ENCODE measurements around the gene MCF2L2. TPM values are rescaled to one million over a fixed set of nuclear protein-coding genes. Genes with fewer than 3 reads are reported as not detected.

The MCF2L2 gene
- total RNA-seq, 4 donors from 2014 or later, result 0.16 to 0.66 (median 0.26) TPM

GRCh38 chr3:183210341-183210740 is 218.1 kb downstream of the MCF2L2 start:
- no peak for TF ChIP-seq CTCF (IDR thresholded peaks at IDR 0.05; ENCODE audit: low read depth)

- TF ChIP-seq CTCF (IDR thresholded peaks at IDR 0.05; ENCODE audit: low read depth), result no peak
These were observed 219.6 kb downstream of the MCF2L2 start for GRCh38 chr3:183208800-183209199.

- no peak for TF ChIP-seq CTCF (IDR thresholded peaks at IDR 0.05; ENCODE audit: low read depth)
These were observed 220.2 kb downstream of the MCF2L2 start for GRCh38 chr3:183208260-183208659.

- no peak for TF ChIP-seq CTCF (IDR thresholded peaks at IDR 0.05; ENCODE audit: low read depth)
These were observed 224.7 kb downstream of the MCF2L2 start for GRCh38 chr3:183203670-183204069.

- TF ChIP-seq CTCF (IDR thresholded peaks at IDR 0.05; ENCODE audit: low read depth), result no peak
These were observed 226.3 kb downstream of the MCF2L2 start for GRCh38 chr3:183202004-183202722.

- TF ChIP-seq CTCF (IDR thresholded peaks at IDR 0.05; ENCODE audit: low read depth), result no peak
These were observed 229.5 kb downstream of the MCF2L2 start for GRCh38 chr3:183198939-183199338.

- TF ChIP-seq CTCF (IDR thresholded peaks at IDR 0.05; ENCODE audit: low read depth), result no peak
These were observed 230.7 kb downstream of the MCF2L2 start for GRCh38 chr3:183197734-183198133.
